Articular chondrocyte of knee joint (primary cell): Measurements from ENCODE around the gene TRIM37. TPM values are rescaled to one million over a fixed set of nuclear protein-coding genes. Genes with fewer than 3 reads are reported as not detected.
A peak's percentile ranks its signal among the peaks of the same experiment; 100 is the strongest.

Experiments
- small RNA-seq: library from RNA; depleted of rRNA; stranded (forward); fragments of <200 nt; gene quantifications from one replicate; pipeline ENCODE3, GENCODE V24; 2012
- total RNA-seq: library from RNA; depleted of rRNA; stranded (reverse); fragments of >200 nt; gene quantifications from 2 replicates; pipeline ENCODE4 v1.2.3, GENCODE V29; 2012

Gene TRIM37
- total RNA-seq: 43.6 and 43.7 TPM in 2 replicates

GRCh38 chr17:59106463-59107305 lies at the start of gene TRIM37:
TSS of gene TRIM37 (minus strand) at chr17:59106880. CDS start at chr17:59106461, 419 bp downstream.

GRCh38 chr17:59155439-59156177 lies 48.9 kb upstream of the TRIM37 start, which contains the start of gene PRR11:
TSS of gene PRR11 (plus strand) at chr17:59155746. CDS start at chr17:59169753, 14,007 bp downstream.

GRCh38 chr17:59154721-59155438 lies 48.2 kb upstream of the TRIM37 start, which contains the start of gene SKA2:
TSS of gene SKA2 (minus strand) at chr17:59155186. CDS start at chr17:59155163, 23 bp downstream.

Small RNA genes within 50 kb of the gene (small RNA-seq; reads per million reads assigned to genes)
- gene MIR301A: 1,731 reads per million, percentile 99 among the genes with 10 or more reads in this experiment
- 186 reads per million, percentile 98 among the genes with 10 or more reads in this experiment for gene MIR454
- gene RN7SL716P: not detected
- gene RNU2-58P: 0.15 reads per million

Other genes starting within 250 kb of the TRIM37 start
- 60.1 and 80.3 TPM in 2 replicates for gene SKA2, start 48.3 kb upstream of the TRIM37 start, total RNA-seq
- 72.1 and 254 TPM in 2 replicates for gene PRR11, start 48.9 kb upstream of the TRIM37 start, total RNA-seq
- gene SMG8, start 103.2 kb upstream of the TRIM37 start, total RNA-seq: 21.3 and 23.0 TPM in 2 replicates
- 0.39 and 0.86 TPM in 2 replicates for gene GDPD1, start 113.6 kb upstream of the TRIM37 start, total RNA-seq
- 13.9 and 20.2 TPM in 2 replicates for gene YPEL2, start 224.8 kb upstream of the TRIM37 start, total RNA-seq